Activated CD8-positive, alpha-beta memory T cell treated with anti-CD3 and anti-CD28 coated beads, Interleukin-2, amount 10 ng/mL, durations not matched to agents 7 days and 5 days (primary cell): Measurements from ENCODE around the gene CRACDL. TPM values are rescaled to one million over a fixed set of nuclear protein-coding genes. Genes with fewer than 3 reads are reported as not detected.

Source experiments
- ATAC-seq: fragments of 150-1000 bp; cut with Tn5 transposase; one replicate; pipeline ENCODE4 v1.10.0; 2021; ENCODE audit warnings: moderate library complexity
- CTCF ChIA-PET: fragments of 350-600 bp; sonication (Branson Sonifier 250); formaldehyde crosslinking; loops from one replicate; lab custom pipeline; 2021; ENCODE audit warnings: antibody characterized with exemption; lab: Charles Lee
- DNase-seq: peaks from one replicate; pipeline ENCODE4 v3.0.0-alpha.2; 2020
- H3K27ac Mint-ChIP-seq: one replicate; pipeline ENCODE4 v1.8.0; 2021; ENCODE audit warnings: mild to moderate bottlenecking, mixed read lengths
- H3K27me3 Mint-ChIP-seq: one replicate; pipeline ENCODE4 v1.8.0; 2021; ENCODE audit warnings: mixed read lengths
- H3K36me3 Mint-ChIP-seq: one replicate; pipeline ENCODE4 v1.8.0; 2021; ENCODE audit warnings: mild to moderate bottlenecking, mixed read lengths
- H3K4me1 Mint-ChIP-seq: one replicate; pipeline ENCODE4 v1.8.0; 2021; ENCODE audit warnings: mixed read lengths
- H3K4me3 Mint-ChIP-seq: one replicate; pipeline ENCODE4 v1.8.0; 2021; ENCODE audit warnings: mild to moderate bottlenecking, moderate library complexity, mixed read lengths
- H3K9me3 Mint-ChIP-seq: one replicate; pipeline ENCODE4 v1.8.0; 2022; ENCODE audit warnings: low read depth, mixed read lengths
- total RNA-seq, 2 experiments: library from RNA; stranded (reverse); gene quantifications; one replicate each; pipeline ENCODE4 v1.2.3, GENCODE V29; 2021

The CRACDL gene
- total RNA-seq, 2 experiments from 2014 or later, result 0.18 to 0.35 TPM

DNA sequence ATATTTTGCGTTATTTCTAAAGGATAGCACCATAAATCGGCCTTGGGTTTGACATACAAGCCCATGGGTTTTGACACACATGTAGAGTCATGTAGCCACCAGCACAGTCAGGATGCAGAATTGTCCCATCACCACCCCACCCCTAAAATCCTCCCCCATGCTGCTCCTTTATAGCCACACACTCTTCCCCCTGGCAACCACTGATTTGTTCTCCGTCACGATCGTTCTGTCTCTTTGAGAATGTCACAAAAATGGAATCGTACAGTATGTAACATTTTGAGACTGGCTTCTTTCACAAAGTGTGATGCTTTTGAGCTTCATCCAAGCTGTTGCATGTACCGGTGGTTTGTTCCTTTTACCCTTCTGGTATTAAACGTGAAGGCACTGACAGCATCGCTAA lies 39.1 kb downstream of the CRACDL start:
- Mint-ChIP-seq H3K9me3 (no peaks in the 10 kb centered on the region), H3K4me3 (no peak overlapping the region), H3K36me3 (no peaks in the 10 kb centered on the region), H3K27me3 (peaks cover 23% of the 10 kb centered on the region), H3K4me1 (peaks cover 2% of the 10 kb centered on the region), H3K27ac (no peak overlapping the region)
- CTCF ChIA-PET, result no interaction called here
- DNase-seq (peak; percentile 22), ATAC-seq (no peak)

DNA sequence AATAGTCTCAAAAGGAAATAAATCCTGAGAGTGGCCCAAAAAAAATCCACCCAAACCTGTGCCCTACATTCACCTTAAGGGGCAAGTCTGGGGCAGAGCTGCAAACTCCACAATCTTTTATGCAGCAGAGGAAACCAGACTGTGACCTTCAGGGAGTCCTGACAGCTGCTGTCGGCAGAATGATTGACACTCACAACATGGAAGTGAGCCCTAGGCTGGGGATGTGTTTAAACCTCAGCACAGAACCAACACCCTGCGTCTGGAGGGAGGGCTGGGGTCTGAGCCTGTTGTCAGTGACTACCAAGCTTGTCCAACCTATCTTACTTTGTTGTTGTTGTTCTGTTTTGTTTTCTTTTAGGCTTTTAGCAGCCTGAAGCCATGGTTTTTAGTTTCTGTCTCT lies 39.6 kb downstream of the CRACDL start:
- peaks cover 23% of the 10 kb centered on the region for H3K27me3 Mint-ChIP-seq
- H3K4me3 Mint-ChIP-seq, result no peak overlapping the region
- ATAC-seq (no peak), DNase-seq (peak; percentile 21)
- no peak overlapping the region for H3K27ac Mint-ChIP-seq
- no peaks in the 10 kb centered on the region for H3K36me3 Mint-ChIP-seq
- peaks cover 2% of the 10 kb centered on the region for H3K4me1 Mint-ChIP-seq
- H3K9me3 Mint-ChIP-seq, result no peaks in the 10 kb centered on the region
- CTCF ChIA-PET, result no interaction called here

DNA sequence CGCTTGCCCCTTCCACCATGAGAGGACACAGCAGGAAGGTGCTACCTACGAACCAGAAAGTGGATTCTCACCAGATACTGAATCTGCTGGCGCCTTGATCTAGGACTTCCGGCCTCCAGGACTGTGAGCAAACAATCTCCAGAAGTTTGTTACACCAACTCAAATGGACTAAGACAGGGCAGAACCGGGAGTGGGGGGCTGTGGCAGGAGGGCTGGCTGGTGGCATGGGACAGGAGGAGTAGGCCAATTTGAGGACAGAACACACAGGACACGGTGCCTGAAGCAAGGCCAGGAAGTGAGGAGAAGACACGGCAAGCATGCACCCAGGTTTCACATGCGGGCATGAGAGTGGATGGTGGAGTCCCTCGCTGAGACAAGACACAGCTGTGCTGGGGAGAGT lies 40.1 kb downstream of the CRACDL start:
- H3K27me3 Mint-ChIP-seq, result peaks cover 23% of the 10 kb centered on the region
- no peaks in the 10 kb centered on the region for H3K36me3 Mint-ChIP-seq
- CTCF ChIA-PET, result no interaction called here
- H3K9me3 Mint-ChIP-seq, result no peaks in the 10 kb centered on the region
- H3K27ac Mint-ChIP-seq, result no peak overlapping the region
- ATAC-seq, result no peak
- H3K4me1 Mint-ChIP-seq, result peaks cover 2% of the 10 kb centered on the region
- H3K4me3 Mint-ChIP-seq, result no peak overlapping the region
- DNase-seq, result peak; percentile 35

DNA sequence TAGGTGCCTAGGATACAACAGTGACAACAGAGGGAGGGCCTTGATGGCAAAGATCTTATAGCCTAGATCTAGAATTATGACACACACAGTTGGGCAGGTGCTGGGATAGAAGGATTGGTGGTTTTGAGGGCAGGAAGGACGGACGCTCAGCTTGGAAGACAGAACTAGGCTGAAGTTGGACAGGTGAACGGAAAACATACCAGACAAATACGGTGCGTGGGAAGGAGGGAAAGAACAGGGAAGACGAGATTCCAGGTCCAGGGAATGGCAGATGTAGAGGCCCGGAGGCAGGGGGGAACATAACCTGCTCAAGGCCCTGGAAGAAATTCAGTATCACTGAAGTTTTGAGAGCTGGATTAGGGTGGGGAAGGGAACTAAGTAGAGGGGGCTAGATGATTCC lies 40.8 kb downstream of the CRACDL start:
- CTCF ChIA-PET, result no interaction called here
- Mint-ChIP-seq H3K27me3 (peaks cover 25% of the 10 kb centered on the region), H3K4me1 (peaks cover 2% of the 10 kb centered on the region), H3K36me3 (no peaks in the 10 kb centered on the region), H3K27ac (no peak overlapping the region), H3K4me3 (no peak overlapping the region), H3K9me3 (peaks cover under 1% of the 10 kb centered on the region)
- DNase-seq (no peak), ATAC-seq (no peak)

DNA sequence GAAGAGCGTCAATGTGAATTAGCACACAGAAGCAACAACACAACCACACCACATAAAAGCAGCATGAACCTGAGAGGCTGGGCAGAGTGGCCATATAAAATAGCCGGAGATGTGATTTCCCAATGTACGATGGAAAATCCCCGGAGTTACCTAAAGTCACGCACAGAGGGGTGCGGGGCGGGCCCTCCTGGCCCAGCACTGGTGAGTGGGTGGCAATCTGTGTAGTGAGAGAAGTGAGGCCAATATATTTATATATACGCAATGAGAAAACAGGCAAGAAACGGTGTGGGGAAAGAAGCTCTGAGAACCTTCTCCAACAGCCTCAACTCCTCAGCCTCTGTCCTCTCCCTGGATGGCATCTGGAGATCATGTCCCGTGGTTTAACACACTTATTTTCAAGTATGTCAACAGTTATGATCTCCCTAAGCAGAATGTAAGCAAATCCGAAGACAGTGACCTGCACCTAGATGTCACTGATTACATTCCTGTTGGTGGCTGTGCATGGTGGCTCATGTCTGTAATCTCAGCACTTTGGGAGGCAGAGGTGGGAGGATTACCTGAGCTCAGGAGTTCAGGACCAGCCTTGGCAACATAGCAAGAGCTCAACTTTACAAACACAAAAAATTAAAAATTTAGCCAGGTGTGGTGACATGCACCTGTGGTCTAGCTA lies 41.6 kb downstream of the CRACDL start:
- H3K36me3 Mint-ChIP-seq, result no peaks in the 10 kb centered on the region
- H3K4me3 Mint-ChIP-seq, result no peak overlapping the region
- DNase-seq (no peak), ATAC-seq (no peak)
- no peak overlapping the region for H3K27ac Mint-ChIP-seq
- H3K27me3 Mint-ChIP-seq, result peaks cover 32% of the 10 kb centered on the region
- CTCF ChIA-PET, result no interaction called here
- peaks cover 2% of the 10 kb centered on the region for H3K4me1 Mint-ChIP-seq
- peaks cover 5% of the 10 kb centered on the region for H3K9me3 Mint-ChIP-seq

DNA sequence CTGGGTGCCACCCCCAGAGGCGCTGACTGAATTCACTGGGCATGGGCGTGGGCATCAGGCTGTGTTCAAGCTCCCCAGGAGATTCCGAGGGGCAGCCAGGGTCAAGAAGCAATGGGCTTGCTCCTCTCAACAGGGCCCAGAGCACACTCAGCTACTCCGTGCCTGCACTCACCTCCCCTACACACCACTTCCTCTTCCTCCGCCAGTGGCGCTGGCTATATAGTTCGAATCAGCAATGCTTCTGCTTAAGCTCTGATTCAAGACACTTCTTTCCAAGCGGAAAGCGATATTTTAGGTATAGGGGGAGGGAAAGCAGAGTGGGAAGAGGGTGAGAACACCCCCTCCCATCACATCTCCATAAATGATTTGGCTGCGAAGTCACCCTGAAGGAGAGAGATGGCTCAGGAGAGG lies 42.1 kb downstream of the CRACDL start:
- Mint-ChIP-seq H3K36me3 (no peaks in the 10 kb centered on the region), H3K4me3 (no peak overlapping the region), H3K27ac (no peak overlapping the region), H3K4me1 (peaks cover 2% of the 10 kb centered on the region), H3K27me3 (peaks cover 36% of the 10 kb centered on the region), H3K9me3 (peaks cover 5% of the 10 kb centered on the region)
- CTCF ChIA-PET, result no interaction called here
- peak; percentile 33 for DNase-seq
- no peak for ATAC-seq

DNA sequence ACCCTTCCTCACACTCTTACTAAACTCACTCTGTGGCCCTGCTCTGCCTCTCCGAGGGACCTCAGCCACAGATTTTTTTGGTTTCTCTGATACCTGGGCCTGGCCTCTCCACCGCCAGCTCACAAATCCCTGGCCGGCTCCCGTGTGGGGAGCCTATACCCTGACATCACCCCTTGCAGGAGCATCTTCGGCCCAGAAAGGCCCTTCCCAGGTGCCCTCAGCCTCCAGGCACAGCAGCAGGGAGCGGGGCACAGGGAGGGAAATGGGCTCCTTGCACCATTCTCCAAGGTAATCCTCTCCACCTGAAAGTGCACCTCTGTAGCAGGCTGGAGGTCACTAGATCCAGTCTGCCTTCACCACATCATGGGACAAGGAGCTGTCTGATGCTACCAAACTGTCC lies 43.2 kb downstream of the CRACDL start:
- Mint-ChIP-seq H3K9me3 (peaks cover 5% of the 10 kb centered on the region), H3K27me3 (peaks cover 39% of the 10 kb centered on the region), H3K27ac (no peak overlapping the region), H3K36me3 (no peaks in the 10 kb centered on the region), H3K4me3 (no peak overlapping the region), H3K4me1 (peaks cover 2% of the 10 kb centered on the region)
- DNase-seq, result peak; percentile 5
- CTCF ChIA-PET, result no interaction called here
- ATAC-seq, result no peak

DNA sequence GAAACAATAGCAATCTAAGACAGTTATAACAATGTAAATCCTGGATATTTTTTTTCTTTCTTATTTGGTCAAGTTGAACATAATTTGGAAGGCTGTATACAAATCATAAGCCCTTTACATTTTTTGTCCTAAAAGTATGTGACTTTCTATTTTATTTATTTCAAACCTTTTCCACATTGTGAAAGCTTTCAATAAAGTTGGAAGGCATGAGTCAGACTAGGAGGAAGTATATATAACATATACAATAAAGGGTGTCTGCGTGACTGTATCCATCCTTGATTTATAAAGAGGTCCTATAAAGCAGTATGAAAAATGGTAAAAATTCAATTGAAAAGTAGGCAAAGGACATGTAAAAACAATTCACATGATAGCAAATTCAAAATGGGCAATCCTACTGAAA lies 44.4 kb downstream of the CRACDL start:
- ATAC-seq, result no peak

DNA sequence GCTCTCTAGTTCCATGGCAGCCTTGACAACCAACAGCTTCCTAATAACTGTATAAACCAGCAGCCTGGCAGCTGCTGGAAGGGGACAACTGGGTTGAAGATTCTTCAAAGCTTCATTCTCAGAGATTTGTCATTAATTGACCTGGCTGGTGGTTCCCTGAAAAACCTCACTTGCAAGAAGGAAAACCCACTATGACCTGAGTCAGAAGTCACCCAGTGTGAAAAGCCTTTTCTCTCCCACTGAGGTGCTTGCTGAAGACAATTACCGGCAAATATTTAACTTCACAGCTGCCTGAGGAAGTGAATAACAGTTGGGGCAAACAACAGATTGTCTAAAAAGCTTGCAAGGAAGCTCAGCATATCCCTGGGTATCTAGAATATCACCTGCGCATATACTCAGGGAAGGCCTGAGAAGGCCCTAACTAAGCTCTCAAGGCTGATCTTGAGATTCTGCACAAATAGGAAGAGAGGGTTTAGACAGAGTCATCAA lies 49.9 kb downstream of the CRACDL start:
- no peak overlapping the region for H3K27ac Mint-ChIP-seq
- H3K4me1 Mint-ChIP-seq, result no peaks in the 10 kb centered on the region
- peaks cover 19% of the 10 kb centered on the region for H3K9me3 Mint-ChIP-seq
- H3K36me3 Mint-ChIP-seq, result peaks cover 7% of the 10 kb centered on the region
- ATAC-seq, result no peak
- H3K27me3 Mint-ChIP-seq, result peaks cover 40% of the 10 kb centered on the region
- DNase-seq, result peak; percentile 18
- CTCF ChIA-PET, result interaction anchor here (0.6 kb wide), 1 partner anchor 312 kb away, joined by 3 read pairs; no protein-coding TSS in a partner anchor
- H3K4me3 Mint-ChIP-seq, result no peak overlapping the region

More for the DNA sequence above, 44.4 kb downstream of the CRACDL start:
- CTCF ChIA-PET, result no interaction called here
- Mint-ChIP-seq H3K9me3 (peaks cover 10% of the 10 kb centered on the region), H3K27ac (no peak overlapping the region), H3K36me3 (no peaks in the 10 kb centered on the region), H3K4me1 (peaks cover 2% of the 10 kb centered on the region), H3K27me3 (peaks cover 43% of the 10 kb centered on the region), H3K4me3 (no peak overlapping the region)
- DNase-seq, result no peak

DNA sequence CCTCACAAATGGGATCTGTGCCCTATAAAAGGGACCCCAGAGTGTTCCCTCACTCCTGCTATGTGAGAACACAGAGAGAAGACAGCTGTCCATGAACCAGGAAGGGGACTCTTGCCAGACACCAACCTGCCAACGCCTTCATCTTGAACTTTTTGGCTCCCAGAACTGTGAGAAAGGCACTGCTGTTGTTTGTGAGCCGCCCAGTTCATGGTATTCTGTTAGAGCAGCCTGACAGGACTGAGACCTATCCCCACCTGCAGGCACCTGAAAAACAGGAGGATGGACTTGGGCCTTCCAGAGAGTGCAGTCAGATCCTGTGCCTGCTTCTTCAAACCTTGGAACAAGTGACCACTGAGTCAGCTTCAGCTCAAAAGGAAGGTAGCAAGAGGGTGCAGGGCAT lies 51.4 kb downstream of the CRACDL start:
- Mint-ChIP-seq H3K9me3 (peaks cover 15% of the 10 kb centered on the region), H3K27me3 (peaks cover 32% of the 10 kb centered on the region), H3K4me1 (no peaks in the 10 kb centered on the region), H3K36me3 (peaks cover 7% of the 10 kb centered on the region), H3K4me3 (no peak overlapping the region), H3K27ac (no peak overlapping the region)
- DNase-seq, result peak; percentile 7
- CTCF ChIA-PET, result no interaction called here
- no peak for ATAC-seq

DNA sequence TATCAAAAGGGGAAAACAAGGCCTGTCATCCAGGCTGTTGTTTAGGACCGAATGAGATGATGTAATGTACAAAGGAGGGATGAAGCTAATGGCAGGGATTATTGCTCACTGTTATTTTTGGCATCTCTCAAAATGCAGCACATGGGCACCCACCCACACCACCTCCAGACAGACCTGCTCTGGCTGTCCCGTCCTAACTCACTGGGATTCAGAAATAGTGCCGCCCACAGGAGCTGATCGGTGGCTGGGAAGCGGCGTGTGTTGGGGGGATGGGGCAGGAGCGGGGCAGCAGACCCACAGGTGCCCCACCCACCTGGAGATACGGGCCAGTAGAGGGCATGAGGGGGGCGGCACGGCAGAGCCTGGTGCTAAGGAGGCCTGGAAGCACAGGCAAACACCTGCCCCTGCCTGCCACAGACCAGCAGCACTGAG lies 52.2 kb downstream of the CRACDL start:
- H3K36me3 Mint-ChIP-seq, result peaks cover 7% of the 10 kb centered on the region
- CTCF ChIA-PET, result no interaction called here
- H3K9me3 Mint-ChIP-seq, result peaks cover 15% of the 10 kb centered on the region
- no peak overlapping the region for H3K4me3 Mint-ChIP-seq
- DNase-seq (peak; percentile 14), ATAC-seq (no peak)
- peaks cover 25% of the 10 kb centered on the region for H3K27me3 Mint-ChIP-seq
- no peaks in the 10 kb centered on the region for H3K4me1 Mint-ChIP-seq
- H3K27ac Mint-ChIP-seq, result no peak overlapping the region

DNA sequence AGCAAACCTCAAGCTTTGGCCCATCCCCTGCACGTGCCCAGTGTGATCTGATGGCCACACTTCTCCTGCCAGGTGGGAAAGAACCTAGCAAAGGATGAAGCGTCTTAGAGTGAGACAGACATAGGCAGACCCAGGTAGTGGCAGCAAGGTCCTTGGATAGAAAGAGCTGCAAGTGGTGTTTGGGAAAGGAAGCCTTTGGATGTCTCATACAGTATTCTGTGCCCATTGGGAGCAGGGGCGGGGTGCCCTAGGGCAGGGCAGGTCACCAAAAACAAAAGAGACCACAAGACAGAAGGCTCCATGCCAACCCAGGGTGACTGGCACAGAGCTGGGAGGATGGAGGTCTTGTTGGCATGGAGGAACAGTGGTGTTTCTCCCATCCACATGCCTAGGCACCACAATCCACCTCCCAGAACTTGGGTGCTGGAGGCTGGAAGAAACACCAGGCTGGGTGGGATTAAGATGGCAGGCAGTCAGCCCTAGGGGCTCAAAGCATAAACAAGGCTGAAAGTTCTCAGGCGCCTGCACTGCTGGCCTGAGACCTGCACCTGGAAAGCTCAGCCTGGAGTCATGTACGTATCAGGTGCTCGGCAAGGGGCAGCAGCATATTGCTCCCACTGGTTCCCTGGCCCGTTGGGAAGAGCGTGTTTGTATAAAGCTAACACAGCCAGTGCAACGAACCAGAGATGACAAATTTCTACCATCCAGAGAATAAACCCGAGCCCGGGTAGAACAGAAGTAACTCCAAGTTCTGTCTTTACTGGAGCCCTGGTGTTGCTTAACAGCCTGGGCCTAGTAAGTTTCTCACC lies 52.9 kb downstream of the CRACDL start:
- Mint-ChIP-seq H3K36me3 (peaks cover 7% of the 10 kb centered on the region), H3K27ac (no peak overlapping the region), H3K4me3 (no peak overlapping the region), H3K4me1 (no peaks in the 10 kb centered on the region), H3K9me3 (peaks cover 15% of the 10 kb centered on the region), H3K27me3 (peaks cover 20% of the 10 kb centered on the region)
- peak; percentile 12 for DNase-seq
- no peak for ATAC-seq
- CTCF ChIA-PET, result no interaction called here

DNA sequence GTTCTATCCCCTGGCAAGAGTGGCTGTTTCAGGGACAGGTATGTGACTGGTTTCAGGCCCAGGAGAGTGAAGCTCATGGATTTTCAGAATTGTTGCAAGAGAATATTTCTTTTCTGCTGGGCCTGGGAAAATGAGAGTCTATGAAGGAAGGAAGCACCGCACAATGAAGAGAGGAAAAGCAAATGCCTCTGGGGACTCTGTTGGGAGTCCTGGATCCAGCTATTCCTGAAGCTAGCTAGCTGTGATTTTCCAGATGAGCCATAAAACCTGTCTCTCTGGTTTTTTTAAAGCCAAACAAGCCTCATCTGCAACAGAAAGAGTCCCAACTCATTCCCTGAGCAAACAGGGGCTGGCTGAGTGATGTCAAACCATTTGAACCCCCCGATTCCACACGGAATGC lies 53.7 kb downstream of the CRACDL start:
- Mint-ChIP-seq H3K4me1 (peaks cover 1% of the 10 kb centered on the region), H3K27me3 (peaks cover 14% of the 10 kb centered on the region), H3K9me3 (peaks cover 11% of the 10 kb centered on the region), H3K4me3 (no peak overlapping the region), H3K27ac (no peak overlapping the region), H3K36me3 (peaks cover 7% of the 10 kb centered on the region)
- DNase-seq, result no peak
- ATAC-seq, result no peak
- CTCF ChIA-PET, result no interaction called here

DNA sequence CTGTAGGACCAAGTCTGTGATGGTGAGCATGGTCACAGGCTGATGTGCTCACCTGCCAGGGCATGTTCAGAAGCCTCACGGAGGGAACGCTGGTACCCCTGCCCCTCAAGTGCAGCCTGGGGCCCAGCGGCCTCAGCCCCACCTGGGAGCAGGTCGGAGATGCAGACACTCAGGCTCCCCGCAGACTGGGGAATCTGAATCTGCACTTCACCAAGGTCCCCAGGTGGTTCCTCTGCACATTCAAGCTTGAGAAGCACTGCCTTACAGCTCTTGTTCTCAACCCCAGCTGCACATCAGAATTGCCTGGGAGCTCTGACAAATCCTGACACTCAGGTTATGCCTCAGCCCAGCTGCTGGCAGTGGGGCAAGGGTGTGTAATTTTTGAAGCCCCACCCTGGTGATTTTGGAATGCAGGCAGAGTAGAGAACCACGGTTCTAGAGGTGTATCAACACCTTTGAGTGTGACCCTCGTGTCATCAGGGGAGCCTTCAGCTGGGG lies 54.8 kb downstream of the CRACDL start:
- peaks cover 4% of the 10 kb centered on the region for H3K36me3 Mint-ChIP-seq
- ATAC-seq, result no peak

More for the DNA sequence above, 54.8 kb downstream of the CRACDL start:
- Mint-ChIP-seq H3K4me3 (no peak overlapping the region), H3K27me3 (peaks cover 8% of the 10 kb centered on the region), H3K27ac (no peak overlapping the region), H3K9me3 (peaks cover 6% of the 10 kb centered on the region), H3K4me1 (peaks cover 1% of the 10 kb centered on the region)
- DNase-seq, result no peak
- CTCF ChIA-PET, result no interaction called here
